ENCODE data around the gene RETREG3. TPM values are rescaled to one million over a fixed set of nuclear protein-coding genes. Genes with fewer than 3 reads are reported as not detected.

RETREG3 gene
- total and polyA plus RNA-seq, 9 of the 15 experiments (the other 6 are each of a cell fraction or from before 2014, with no cell fraction given), result 4.1 to 39.0 (median 16.9) TPM

DNA sequence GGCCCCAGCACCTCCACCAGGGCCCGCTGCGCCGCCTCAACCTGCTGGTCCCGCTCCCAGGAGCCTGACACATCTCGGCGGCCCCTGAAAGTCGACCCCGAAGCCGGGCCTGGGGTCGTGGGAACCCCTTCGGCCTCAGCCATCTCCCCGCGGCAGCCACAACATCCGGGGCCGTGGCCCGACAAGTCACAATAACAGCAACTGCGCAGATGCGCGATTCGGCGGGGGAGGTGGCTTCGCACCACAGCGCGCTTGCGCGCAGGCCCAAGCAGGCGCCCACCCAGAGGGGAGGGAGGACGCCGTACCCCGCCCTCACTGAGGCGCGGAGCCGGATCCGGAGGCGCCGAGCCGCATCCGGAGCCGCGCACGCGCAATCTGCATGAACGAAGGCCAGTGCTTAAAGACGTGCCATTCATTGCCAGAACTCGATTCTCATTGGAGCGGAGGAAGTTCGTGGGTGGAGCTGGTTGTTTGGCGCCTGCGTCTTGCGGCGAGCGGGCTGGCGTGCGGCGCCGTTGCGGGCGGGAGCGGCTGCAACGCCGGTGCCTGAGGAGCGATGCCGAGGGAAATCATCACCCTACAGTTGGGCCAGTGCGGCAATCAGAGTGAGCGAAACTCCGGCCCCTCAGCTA lies at the start of gene RETREG3, which contains the start of gene TUBG1 (continued):
- TF ChIP-seq, protein P1, sequence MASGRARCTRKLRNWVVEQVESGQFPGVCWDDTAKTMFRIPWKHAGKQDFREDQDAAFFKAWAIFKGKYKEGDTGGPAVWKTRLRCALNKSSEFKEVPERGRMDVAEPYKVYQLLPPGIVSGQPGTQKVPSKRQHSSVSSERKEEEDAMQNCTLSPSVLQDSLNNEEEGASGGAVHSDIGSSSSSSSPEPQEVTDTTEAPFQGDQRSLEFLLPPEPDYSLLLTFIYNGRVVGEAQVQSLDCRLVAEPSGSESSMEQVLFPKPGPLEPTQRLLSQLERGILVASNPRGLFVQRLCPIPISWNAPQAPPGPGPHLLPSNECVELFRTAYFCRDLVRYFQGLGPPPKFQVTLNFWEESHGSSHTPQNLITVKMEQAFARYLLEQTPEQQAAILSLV (tag; IDR thresholded peaks at IDR 0.05), result no peak
- TF ChIP-seq, protein P2, sequence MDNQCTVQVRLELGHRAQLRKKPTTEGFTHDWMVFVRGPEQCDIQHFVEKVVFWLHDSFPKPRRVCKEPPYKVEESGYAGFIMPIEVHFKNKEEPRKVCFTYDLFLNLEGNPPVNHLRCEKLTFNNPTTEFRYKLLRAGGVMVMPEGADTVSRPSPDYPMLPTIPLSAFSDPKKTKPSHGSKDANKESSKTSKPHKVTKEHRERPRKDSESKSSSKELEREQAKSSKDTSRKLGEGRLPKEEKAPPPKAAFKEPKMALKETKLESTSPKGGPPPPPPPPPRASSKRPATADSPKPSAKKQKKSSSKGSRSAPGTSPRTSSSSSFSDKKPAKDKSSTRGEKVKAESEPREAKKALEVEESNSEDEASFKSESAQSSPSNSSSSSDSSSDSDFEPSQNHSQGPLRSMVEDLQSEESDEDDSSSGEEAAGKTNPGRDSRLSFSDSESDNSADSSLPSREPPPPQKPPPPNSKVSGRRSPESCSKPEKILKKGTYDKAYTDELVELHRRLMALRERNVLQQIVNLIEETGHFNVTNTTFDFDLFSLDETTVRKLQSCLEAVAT (IDR thresholded peaks at IDR 0.05), result 0 out of 4 replicates have a peak, but pooled peaks of 1 of the 2 experiments have one; percentile 1
- TF ChIP-seq SMARCC2 (IDR thresholded peaks at IDR 0.05; ENCODE audit: low read depth) (no peak), TGIF2 (CRISPR knock-in tag; IDR thresholded peaks at IDR 0.05) (no peak), GTF2E2 (tag; IDR thresholded peaks at IDR 0.05) (no peak), ZBED1 (IDR thresholded peaks at IDR 0.05) (no peak), WHSC1 (IDR thresholded peaks at IDR 0.05; ENCODE audit: low read length) (no peak), GABPA (tag; conservative IDR thresholded peaks at IDR 0.05; ENCODE audit: low read depth) (peak; percentile 70; the same call in 1 of the 2 replicates), RAD51 (IDR thresholded peaks at IDR 0.05; ENCODE audit: borderline replicate concordance, low read depth) (no peak), HDAC2 (IDR thresholded peaks at IDR 0.05) (0 out of 2 replicates have a peak, but pooled peaks have one; percentile 7), CHD2 (IDR thresholded peaks at IDR 0.05; ENCODE audit: low read depth, low read length) (0 out of 2 replicates have a peak, but pooled peaks have one; percentile 21), SREBF1 (IDR thresholded peaks at IDR 0.05; ENCODE audit: borderline replicate concordance, low read depth, low read length) (no peak), IFI16 (CRISPR knock-in tag; IDR thresholded peaks at IDR 0.05) (no peak), ZNF444 (CRISPR knock-in tag; IDR thresholded peaks at IDR 0.05) (no peak), IRF2 (CRISPR knock-in tag; IDR thresholded peaks at IDR 0.05) (no peak), NFATC3 (IDR thresholded peaks at IDR 0.05) (no peak)
- TF ChIP-seq, protein P3, sequence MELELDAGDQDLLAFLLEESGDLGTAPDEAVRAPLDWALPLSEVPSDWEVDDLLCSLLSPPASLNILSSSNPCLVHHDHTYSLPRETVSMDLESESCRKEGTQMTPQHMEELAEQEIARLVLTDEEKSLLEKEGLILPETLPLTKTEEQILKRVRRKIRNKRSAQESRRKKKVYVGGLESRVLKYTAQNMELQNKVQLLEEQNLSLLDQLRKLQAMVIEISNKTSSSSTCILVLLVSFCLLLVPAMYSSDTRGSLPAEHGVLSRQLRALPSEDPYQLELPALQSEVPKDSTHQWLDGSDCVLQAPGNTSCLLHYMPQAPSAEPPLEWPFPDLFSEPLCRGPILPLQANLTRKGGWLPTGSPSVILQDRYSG (tag; conservative IDR thresholded peaks at IDR 0.05; ENCODE audit: low read depth), result no peak
- TF ChIP-seq, protein P4, sequence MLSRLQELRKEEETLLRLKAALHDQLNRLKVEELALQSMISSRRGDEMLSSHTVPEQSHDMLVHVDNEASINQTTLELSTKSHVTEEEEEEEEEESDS (CRISPR knock-in tag; IDR thresholded peaks at IDR 0.05), result no peak
- TF ChIP-seq, protein P5, sequence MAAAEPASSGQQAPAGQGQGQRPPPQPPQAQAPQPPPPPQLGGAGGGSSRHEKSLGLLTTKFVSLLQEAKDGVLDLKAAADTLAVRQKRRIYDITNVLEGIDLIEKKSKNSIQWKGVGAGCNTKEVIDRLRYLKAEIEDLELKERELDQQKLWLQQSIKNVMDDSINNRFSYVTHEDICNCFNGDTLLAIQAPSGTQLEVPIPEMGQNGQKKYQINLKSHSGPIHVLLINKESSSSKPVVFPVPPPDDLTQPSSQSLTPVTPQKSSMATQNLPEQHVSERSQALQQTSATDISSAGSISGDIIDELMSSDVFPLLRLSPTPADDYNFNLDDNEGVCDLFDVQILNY (CRISPR knock-in tag; IDR thresholded peaks at IDR 0.05), result 0 out of 2 replicates have a peak, but pooled peaks have one; percentile 31
